GM21367 (cell line): Measurements from ENCODE around the gene TNRC6A.
"Not testable (repeated sequence)": the region's sequence is repeated elsewhere in the genome, so short reads cannot be mapped to it uniquely, and the experiment has no call there.

Experiments
- ATAC-seq: cut with Tn5 transposase; IDR thresholded peaks from one replicate; pipeline ENCODE4 v1.9.1; 2021; ENCODE audit not compliant: unreplicated experiment

TNRC6A gene

DNA sequence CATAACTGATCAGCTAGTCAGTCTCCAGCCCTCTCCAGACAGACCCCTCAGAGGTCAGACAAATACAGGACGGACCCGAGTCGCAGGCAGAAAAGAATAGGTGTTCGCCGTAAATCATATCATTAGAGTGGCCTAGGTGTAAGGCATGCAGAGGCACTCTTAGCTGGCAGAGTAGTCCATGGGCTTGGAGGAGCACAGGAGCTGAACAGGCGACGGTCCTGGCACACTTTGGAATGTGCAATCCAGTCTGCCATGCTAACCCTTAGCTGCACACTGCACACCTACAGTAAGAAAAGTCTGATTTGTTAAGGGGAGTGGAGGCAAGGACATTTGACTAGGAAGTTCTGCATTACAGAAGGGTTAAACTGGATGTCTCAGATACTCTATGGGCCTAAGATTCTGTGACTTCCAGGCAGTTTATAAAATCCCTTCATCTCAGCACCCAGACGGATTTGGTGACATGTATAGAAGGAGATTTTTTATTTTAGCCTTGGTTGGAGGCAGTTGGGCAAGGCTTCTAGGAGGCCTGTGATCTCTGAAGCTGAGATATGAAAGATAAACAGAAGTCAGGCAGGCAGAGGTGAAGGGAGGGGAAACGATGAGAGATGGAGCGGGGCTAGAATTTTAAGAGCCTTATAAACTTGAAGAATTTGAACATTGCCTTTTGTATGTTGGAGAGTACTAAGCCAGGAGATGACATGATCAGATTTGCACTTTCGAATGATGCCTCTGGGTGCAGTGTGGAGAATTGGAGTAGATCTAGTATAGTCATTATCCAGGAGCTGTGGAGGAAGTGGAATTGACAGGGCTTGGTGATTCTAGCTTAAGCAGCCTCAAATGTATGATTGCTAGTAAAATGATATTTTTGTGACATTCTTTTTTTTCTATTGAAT is 81.7 kb downstream of the TNRC6A start:
- no peak for ATAC-seq

DNA sequence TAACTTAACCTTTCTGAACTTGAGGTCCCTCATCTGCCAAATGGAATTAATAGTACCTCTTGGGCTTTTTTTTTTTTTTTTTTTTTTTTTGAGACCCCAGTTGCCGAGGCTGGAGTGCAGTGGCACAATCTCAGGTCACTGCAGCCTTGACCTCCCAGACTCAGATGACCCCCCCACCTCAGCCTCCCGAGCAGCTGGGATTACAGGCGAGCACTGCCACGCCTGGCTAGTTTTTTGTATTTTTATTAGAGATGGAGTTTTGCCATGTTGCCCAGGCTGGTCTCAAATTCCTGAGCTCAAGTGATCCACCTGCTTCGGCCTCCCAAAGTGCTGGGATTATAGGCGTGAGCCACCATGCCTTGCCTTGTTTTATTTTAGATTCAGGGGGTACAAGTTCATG is 83.4 kb downstream of the TNRC6A start:
- not testable (repeated sequence) for ATAC-seq

- no peak for ATAC-seq
These were observed 85.6 kb downstream of the TNRC6A start for GRCh38 chr16:24815021-24815420.

DNA sequence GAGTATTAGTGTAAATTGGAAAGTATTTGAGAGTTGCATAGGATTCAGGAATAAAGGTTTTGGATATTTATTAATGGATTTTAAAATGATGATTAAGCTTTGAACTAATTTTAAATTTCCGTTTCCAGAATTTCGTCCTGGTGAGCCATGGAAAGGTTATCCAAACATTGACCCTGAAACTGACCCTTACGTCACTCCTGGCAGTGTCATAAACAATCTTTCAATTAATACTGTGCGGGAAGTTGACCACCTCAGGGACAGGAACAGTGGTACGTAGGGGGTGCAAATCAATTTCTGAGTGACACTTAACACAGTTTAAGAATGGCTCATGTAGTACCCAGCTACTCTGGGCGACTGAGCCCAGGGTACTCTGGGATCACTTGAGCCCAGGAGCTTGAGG is 87.2 kb downstream of the TNRC6A start:
- no peak for ATAC-seq

DNA sequence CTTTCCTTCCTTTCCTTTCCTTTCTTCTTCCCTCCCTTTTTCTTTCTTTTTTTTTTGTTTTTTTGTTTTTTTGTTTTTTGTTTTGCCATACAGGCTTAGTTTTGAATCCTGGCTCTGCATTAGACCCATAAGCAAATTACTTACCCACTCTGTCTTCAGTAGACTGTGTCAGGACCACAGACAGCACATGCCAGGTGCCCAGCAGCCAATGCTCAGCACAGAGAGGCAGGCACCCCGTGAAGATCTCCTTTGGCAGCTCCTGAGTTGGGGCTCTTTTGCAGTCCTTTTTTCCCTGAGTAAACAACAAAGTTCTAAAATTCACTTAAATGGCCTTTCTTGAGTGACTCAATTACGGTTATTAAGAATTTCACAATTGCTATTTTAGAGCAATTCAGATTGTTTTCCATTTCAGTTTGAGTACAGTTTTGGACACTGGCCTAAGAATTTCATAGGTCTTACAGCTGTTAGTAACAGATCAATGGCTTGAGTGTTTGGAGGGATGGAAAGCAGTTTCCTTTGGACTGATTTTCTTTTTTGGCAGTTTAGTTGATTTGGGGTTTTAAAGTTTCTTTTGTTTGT is 90.1 kb downstream of the TNRC6A start:
- no peak for ATAC-seq

DNA sequence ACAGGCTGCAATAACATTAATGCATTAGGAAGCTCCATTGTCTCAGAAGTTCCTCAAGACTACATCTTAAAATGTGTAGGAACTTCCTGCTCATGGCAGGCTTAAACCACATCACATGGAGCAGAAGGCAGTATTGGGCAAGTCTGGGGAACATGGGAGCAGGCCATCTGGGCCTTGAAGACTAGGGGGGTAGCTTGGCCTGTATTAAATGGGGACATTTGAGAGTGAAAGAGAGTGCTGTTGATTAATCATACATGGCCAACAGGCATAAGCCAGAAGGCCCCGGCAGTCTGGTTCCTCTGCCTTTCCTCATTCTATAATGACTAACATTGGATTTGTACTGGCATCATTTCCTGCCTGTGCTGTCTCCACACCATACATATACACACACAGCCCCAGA is 91.1 kb downstream of the TNRC6A start:
- ATAC-seq, result no peak

GRCh38 chr16:24821129-24821528 is 91.7 kb downstream of the TNRC6A start:
- ATAC-seq, result no peak

DNA sequence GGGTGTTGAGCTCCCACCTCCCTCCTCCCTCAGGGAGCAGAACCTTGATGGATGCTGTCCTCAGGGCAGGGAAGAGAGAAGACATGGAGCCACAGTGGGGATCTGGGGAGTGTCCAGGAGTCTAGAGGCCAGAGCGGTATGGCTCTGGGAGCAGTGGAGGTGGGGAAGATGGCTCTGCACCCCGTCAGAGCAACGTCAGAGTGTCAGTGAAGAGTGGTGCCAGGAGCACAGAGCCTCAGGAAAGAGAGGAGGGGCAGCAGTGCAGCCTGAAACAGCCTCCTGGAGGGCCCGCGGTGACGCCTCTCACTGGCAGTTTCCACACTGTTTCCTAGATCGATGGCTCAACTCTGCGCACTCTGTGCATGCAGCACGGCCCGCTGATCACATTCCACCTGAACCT is 93.1 kb downstream of the TNRC6A start:
- ATAC-seq, result no peak

- ATAC-seq, result no peak
These were observed 93.5 kb downstream of the TNRC6A start for GRCh38 chr16:24822974-24823373.

DNA sequence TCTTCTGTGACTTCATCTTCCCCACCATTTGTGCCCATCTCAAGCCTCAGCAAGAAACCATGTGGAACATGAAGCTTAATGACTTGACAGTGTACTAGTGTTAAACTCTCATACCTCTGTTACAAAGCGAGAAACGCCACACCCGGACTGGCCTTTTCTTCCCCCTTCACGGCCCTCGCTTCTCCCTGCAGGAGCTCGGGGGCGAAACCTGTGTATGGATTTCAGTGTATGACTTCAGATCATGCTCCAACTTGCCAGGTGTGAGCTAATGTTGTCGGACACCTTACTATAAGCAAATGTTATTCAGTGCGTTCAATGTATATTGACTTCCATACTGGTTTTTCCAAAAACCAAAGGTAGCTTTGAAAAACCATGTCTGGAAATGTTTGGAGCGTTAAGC is 96.2 kb downstream of the TNRC6A start:
- ATAC-seq, result no peak

- ATAC-seq, result no peak
These were observed 96.7 kb downstream of the TNRC6A start for GRCh38 chr16:24826096-24826690.

DNA sequence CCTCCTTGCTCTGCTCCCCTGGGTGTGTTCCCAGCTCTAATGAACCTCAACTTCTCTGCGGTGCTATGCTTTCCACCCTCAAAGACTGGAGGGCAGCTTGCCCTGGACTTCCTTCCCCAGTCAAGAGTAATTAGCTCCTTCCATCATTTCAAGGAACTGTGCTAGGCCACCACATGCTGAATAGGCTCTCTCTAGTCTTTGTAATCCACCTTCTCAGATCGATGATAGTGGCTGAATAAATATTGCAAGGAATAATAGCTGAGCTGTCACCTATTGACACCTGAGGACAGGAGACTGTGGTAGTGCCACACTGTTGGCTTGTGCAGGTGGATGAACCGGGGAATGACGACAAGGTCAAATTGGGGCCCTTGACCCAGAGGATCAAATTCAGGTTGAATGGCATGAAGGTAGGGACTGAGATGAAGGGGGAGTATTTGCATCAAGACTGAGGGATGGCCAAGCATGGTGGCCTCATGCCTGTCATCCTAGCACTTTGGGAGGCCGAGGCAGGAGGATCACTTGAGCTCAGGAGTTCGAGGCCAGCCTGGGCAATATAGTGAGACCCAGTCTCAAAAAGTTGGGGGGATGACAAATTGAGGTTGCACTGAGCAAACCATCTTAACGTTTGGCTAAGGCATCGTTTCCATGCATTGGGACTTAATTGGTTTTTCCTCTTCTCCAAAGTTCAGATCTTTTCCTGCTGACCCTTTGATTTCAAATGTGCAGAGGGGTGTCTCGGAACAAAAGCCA is 97.5 kb downstream of the TNRC6A start:
- no peak for ATAC-seq

GRCh38 chr16:24829153-24829552 is 99.7 kb downstream of the TNRC6A start:
- ATAC-seq, result no peak

DNA sequence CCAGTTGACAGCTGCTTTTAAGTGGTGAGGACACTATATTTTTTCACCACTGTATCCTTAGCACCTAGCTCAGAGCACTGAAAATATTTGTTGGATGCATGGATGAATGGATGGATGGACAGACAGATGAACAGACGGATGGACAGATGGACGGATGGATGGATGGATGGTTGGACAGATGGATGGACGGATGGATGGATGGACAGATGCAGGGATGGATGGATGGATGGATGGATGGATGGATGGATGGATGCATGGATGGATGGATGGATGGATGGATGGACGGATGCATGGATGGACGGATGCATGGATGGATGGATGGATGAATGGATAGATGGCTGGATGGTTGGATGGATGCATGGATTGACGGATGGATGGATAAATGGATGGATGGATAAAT is 103.9 kb downstream of the TNRC6A start:
- ATAC-seq, result no peak

DNA sequence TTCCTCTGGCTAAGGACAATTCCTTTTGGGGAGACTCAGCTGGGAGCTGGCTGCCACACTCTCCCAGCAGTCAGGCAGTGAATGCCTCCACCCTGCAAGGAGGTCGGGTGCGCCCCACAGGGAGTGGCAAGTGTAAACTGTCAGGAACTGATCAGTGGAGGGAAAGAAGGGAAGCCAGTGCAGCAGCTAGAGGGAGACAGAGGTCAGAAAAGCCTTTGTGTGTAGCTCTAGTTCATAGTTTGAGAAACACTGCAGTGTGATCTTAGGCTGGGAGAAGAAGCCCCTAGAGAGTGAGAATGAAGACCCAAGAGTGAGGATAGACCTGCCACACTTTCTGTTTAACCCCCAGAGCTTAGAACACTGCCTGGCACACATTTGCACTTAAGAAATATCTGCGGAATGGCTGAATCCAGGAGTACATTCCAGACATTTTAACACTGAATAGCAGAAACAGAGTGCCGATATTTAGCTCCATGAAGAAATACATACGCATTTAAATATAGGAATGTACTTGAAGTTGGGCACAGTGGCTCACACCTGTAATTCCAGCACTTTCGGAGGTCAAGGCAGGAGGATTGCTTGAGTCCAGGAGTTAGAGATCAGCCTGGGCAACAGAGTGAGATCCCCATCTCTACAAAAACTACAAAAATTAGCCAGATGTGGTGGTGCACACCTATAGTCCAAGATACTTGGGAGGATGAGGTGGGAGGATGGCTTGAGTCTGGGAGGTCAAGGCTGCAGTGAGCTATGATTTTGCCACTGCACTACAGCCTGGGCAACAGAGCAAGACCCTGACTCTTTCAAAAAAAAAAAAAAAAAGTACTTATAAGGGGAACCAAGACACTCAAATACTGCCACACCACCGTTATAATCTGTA is 105.2 kb downstream of the TNRC6A start:
- no peak for ATAC-seq

DNA sequence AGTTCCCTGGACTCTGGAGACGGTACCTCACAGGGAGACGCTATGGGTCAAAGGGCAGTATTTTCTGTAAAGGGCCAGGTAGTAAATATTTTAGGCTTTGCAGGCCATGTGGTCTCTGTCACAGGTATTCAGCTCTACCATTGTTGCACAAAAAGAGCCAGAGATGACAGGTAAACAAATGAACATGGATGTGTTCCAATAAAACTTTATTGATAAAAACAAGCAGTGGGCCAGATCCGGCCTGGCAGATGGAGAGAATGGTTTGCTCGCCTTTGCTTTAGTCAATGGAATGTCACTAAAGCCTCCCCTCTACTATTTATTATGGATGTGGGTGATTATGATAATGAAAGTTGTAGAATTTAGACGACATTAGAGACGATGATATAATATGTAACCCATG is 107.4 kb downstream of the TNRC6A start:
- ATAC-seq, result no peak

DNA sequence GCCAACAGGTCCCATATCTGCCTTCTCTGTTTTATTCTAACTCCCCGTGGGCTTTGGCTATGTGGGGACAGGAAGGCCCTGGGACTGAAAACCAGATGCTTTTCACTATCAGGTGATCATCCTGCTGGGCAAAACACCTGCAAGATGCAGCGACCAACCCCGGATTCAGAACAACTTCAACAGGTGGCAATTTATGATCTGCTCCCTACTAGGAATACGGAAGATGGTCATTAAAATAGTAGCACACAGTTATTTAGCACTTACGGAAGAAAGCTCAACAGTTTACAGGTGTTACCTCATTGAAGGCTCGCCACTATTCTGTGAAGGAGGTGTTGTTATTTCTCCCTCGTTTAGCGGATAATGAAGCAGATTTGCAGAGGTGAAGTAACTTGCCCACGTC is 108.5 kb downstream of the TNRC6A start:
- no peak for ATAC-seq

GRCh38 chr16:24838554-24839266 is 109.3 kb downstream of the TNRC6A start:
- ATAC-seq, result no peak

DNA sequence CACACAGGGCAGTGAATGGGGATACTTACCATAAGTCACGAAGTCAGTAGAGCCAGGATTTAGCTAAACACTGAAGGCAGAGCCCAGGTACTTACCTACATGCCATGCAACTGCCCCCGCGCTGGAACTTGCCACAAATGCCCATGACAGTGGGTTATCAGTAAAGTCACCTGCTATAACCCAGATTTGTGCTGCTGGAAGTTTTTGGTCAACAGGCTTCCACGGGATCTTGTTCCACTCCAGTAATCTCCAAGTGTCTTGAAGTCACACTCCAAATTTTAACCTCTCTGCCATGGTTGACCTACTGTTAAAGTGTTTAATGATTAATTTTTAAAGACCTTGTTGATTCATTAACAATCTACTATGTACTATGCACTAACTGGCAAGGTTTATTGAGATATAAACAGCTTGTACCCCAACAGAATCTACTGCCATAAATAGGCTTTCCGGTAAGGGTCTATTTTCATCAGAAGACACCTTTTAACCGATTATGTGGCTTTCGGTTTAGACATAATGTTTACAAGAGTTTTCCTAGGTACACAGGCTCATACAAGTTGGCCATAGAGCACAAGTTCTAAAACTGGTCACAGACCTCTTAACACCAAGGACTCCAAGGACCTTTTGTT is 110.0 kb downstream of the TNRC6A start:
- no peak for ATAC-seq

- ATAC-seq, result no peak
These were observed 111.8 kb downstream of the TNRC6A start for GRCh38 chr16:24841291-24841690.
